Neutrophil (primary cell): ENCODE results near the gene CSTF2.
"Not testable (repeated sequence)": the region's sequence is repeated elsewhere in the genome, so short reads cannot be mapped to it uniquely, and the experiment has no call there.

Source experiments
- H3K27ac ChIP-seq: fragments of 200-600 bp; sonication (generic); 2 replicates; pipeline ENCODE4 v1.5.1; 2016; ENCODE audit warnings: mild to moderate bottlenecking, moderate library complexity
- H3K27me3 ChIP-seq: fragments of 200-600 bp; sonication (generic); 2 replicates; pipeline ENCODE4 v1.6.0; 2016; ENCODE audit warnings: mild to moderate bottlenecking
- H3K36me3 ChIP-seq: fragments of 200-600 bp; sonication (generic); 2 replicates; pipeline ENCODE4 v1.5.1; 2017
- H3K4me1 ChIP-seq, 2 experiments: fragments of 200-600 bp in 1 of 2; sonication (generic) in 1 of 2; 1 replicate in 1 of 2; 2 replicates in 1 of 2; pipeline versions ENCODE4 v1.5.1 to v1.6.1; 2013 to 2016; ENCODE audit warnings: low read depth in 1 of 2, low read length in 1 of 2, mild to moderate bottlenecking in 1 of 2, moderate library complexity in 1 of 2; ENCODE audit not compliant: control insufficient read depth in 1 of 2, insufficient read depth in 1 of 2
- H3K4me3 ChIP-seq, 2 experiments: fragments of 200-600 bp in 1 of 2; sonication (generic) in 1 of 2; 1 replicate in 1 of 2; 2 replicates in 1 of 2; pipeline ENCODE4 v1.5.1; 2013 to 2016; ENCODE audit warnings: low read depth in 1 of 2, low read length in 1 of 2, mild to moderate bottlenecking in 1 of 2, moderate library complexity in 1 of 2
- H3K9me3 ChIP-seq: fragments of 200-600 bp; sonication (generic); 2 replicates; pipeline ENCODE4 v1.5.1; 2016
- CTCF ChIP-seq: fragments of 200-600 bp; sonication (generic); IDR thresholded peaks from 2 replicates; pipeline ENCODE4 v1.5.1; 2016; ENCODE audit warnings: antibody characterized with exemption

Gene CSTF2

GRCh38 chrX:100804780-100805179 is 15.4 kb upstream of the CSTF2 start:
- Histone ChIP-seq H3K4me3 (no peak overlapping the region), H3K4me1 (no peaks in the 10 kb centered on the region), H3K27ac (no peak overlapping the region), H3K27me3 (no peaks in the 10 kb centered on the region), H3K36me3 (no peaks in the 10 kb centered on the region), H3K9me3 (no peaks in the 10 kb centered on the region)
- no peak for TF ChIP-seq CTCF

- not testable (repeated sequence) for H3K27me3 ChIP-seq, H3K27ac ChIP-seq, H3K9me3 ChIP-seq, H3K4me1 ChIP-seq, H3K4me3 ChIP-seq, H3K36me3 ChIP-seq
Measured at GRCh38 chrX:100808265-100808664, 11.9 kb upstream of the CSTF2 start.

GRCh38 chrX:100812216-100813158 is 7.7 kb upstream of the CSTF2 start:
- Histone ChIP-seq H3K27ac (no peak overlapping the region), H3K9me3 (no peaks in the 10 kb centered on the region), H3K4me1 (no peaks in the 10 kb centered on the region), H3K4me3 (no peak overlapping the region), H3K27me3 (peaks cover 30% of the 10 kb centered on the region), H3K36me3 (no peaks in the 10 kb centered on the region)
- TF ChIP-seq CTCF: no peak

GRCh38 chrX:100817340-100817739 is 2.9 kb upstream of the CSTF2 start:
- peaks cover 43% of the 10 kb centered on the region for H3K27me3 ChIP-seq
- no peak overlapping the region for H3K27ac ChIP-seq
- no peak overlapping the region for H3K4me3 ChIP-seq
- no peak for TF ChIP-seq CTCF
- no peaks in the 10 kb centered on the region for H3K36me3 ChIP-seq
- peaks cover 3 to 10% of the 10 kb centered on the region in 2 experiments for H3K4me1 ChIP-seq
- H3K9me3 ChIP-seq: no peaks in the 10 kb centered on the region

GRCh38 chrX:100819534-100819836 is 706 bp upstream of the CSTF2 start:
- H3K27ac ChIP-seq: peak overlapping the region; percentile 76
- H3K9me3 ChIP-seq: no peaks in the 10 kb centered on the region
- TF ChIP-seq CTCF: no peak
- peaks cover 42% of the 10 kb centered on the region for H3K27me3 ChIP-seq
- peak overlapping the region; percentile 62 to 74 for H3K4me3 ChIP-seq
- H3K36me3 ChIP-seq: peaks cover 8% of the 10 kb centered on the region
- peaks cover 3 to 10% of the 10 kb centered on the region in 2 experiments for H3K4me1 ChIP-seq

- no peak for TF ChIP-seq CTCF
- Histone ChIP-seq H3K27me3 (no peaks in the 10 kb centered on the region), H3K9me3 (no peaks in the 10 kb centered on the region), H3K4me1 (no peaks in the 10 kb centered on the region), H3K27ac (no peak overlapping the region), H3K4me3 (no peak overlapping the region), H3K36me3 (peaks cover 45% of the 10 kb centered on the region)
Measured at GRCh38 chrX:100829730-100830129, 9.5 kb downstream of the CSTF2 start.
